Psoas muscle (tissue), 8 donors: ENCODE measurements around the gene TOLLIP. TPM values are rescaled to one million over a fixed set of nuclear protein-coding genes. Genes with fewer than 3 reads are reported as not detected.

Experiments
- ATAC-seq, 4 donors: fragments of 200-7000 bp; cut with Tn5 transposase; one replicate each; pipeline ENCODE4 v1.9.1; 2020; ENCODE audit warnings: moderate library complexity in 3 of 4, mild to moderate bottlenecking in 2 of 4
- DNase-seq, 2 donors: peaks; one replicate each; pipeline ENCODE4 v3.0.0-alpha.2; 2020
- H3K27ac ChIP-seq: fragments of 200-600 bp; one replicate; pipeline ENCODE4 v1.8.0; 2022
- H3K27me3 ChIP-seq, 3 donors: fragments of 200-600 bp in 1 of 3; one replicate each; pipeline versions ENCODE4 v1.6.1 to v1.8.0; 2013 to 2022; ENCODE audit warnings: low read length in 2 of 3, mild to moderate bottlenecking in 2 of 3, moderate library complexity in 1 of 3; ENCODE audit not compliant: insufficient read depth in 3 of 3
- H3K36me3 ChIP-seq, 2 donors: fragments of 200-600 bp in 1 of 2; one replicate each; pipeline versions ENCODE4 v1.6.1 to v1.8.0; 2013 to 2022; ENCODE audit warnings: low read depth in 1 of 2, mild to moderate bottlenecking in 1 of 2, moderate library complexity in 1 of 2; ENCODE audit not compliant: insufficient read depth in 1 of 2
- H3K4me1 ChIP-seq: fragments of 200-600 bp; one replicate; pipeline ENCODE4 v1.8.0; 2022
- H3K4me3 ChIP-seq: fragments of 200-600 bp; one replicate; pipeline ENCODE4 v1.8.0; 2022; ENCODE audit warnings: mild to moderate bottlenecking
- H3K9me3 ChIP-seq: fragments of 200-600 bp; one replicate; pipeline ENCODE4 v1.8.0; 2022
- CTCF ChIP-seq: fragments of 200-600 bp; IDR thresholded peaks from one replicate; pipeline ENCODE4 v1.8.0; 2022; ENCODE audit warnings: antibody characterized with exemption
- WGBS, 3 donors: extraction: QIAGEN DNeasy Blood & Tissue Kit; methylation state at CpG; one replicate each; pipeline versions ENCODE4 v1.1.6 to v1.1.7; 2013; 5-methylcytosine and 5-hydroxymethylcytosine counted together
- intact Hi-C, 2 donors: fragments of 100-400 bp; cut with DNase I; formaldehyde crosslinking; loops; one replicate each; pipeline versions ENCODE4 v1.11.0 to v1.14.2; 2022
- polyA plus RNA-seq, 3 donors: library from polyadenylated mRNA; stranded (reverse); fragments of 200-250 nt; gene quantifications; one replicate each; pipeline ENCODE4 v1.2.3, GENCODE V29; 2013
- total RNA-seq, 4 donors: library from RNA; stranded (reverse); fragmentation: NEBNext Ultra II Directional in 2 of 4; extraction: Animal tissue kit (Norgen Biotek cat#: 25700) in 2 of 4; gene quantifications; one replicate each; pipeline versions ENCODE4 v1.2.1 to v1.2.4, GENCODE V29; 2021 to 2023
- donor health status: healthy with polysubstance abuse.
- donor health status: DM: no; HTN: no; CAD: no; lungs with moderate emphysema.
- donor health status: Bipolar disorder and iron deficiency.
- donor health status: healthy.
- donor health status: DM: yes; HTN: yes; CAD: no.
- donor health status: DM: no; HTN: no; CAD: no.
- donor health status: DM: no; HTN: no; CAD: no.
- donor health status: DM: yes; HTN: yes; CAD: no.

TOLLIP gene
- total and polyA plus RNA-seq, 7 donors = 33.5 to 74.6 (median 56.4) TPM

GRCh38 chr11:1302041-1302460, 7.4 kb downstream of the TOLLIP start:
- DNase-seq (no peak), ATAC-seq (no peak)
- WGBS, 3 donors = 85 to 88% (median 85%) methylated on average over 13 of the region's 13 CpGs
- intact Hi-C loops = loop anchor here in 1 of 2 donors (5.0 kb wide), 1 partner anchor 35 kb away; no protein-coding TSS in a partner anchor
- Histone ChIP-seq H3K4me3 (no peak overlapping the region), H3K9me3 (no peaks in the 10 kb centered on the region), H3K36me3 (peaks cover 0 to 22% of the 10 kb centered on the region in 2 donors), H3K27ac (no peak overlapping the region), H3K4me1 (peaks cover 76% of the 10 kb centered on the region), H3K27me3 (no peaks in the 10 kb centered on the region)
- no peak for TF ChIP-seq CTCF

GRCh38 chr11:1301220-1302000, 8.0 kb downstream of the TOLLIP start:
- Histone ChIP-seq H3K36me3 (peaks cover 0 to 20% of the 10 kb centered on the region in 2 donors), H3K4me1 (peaks cover 71% of the 10 kb centered on the region), H3K27ac (peak overlapping the region; percentile 91), H3K27me3 (no peaks in the 10 kb centered on the region), H3K9me3 (no peaks in the 10 kb centered on the region), H3K4me3 (peak overlapping the region; percentile 28)
- TF ChIP-seq CTCF = no peak
- WGBS, 3 donors = 90 to 92% (median 90%) methylated on average over 22 of the region's 22 CpGs
- DNase-seq = no peak
- no peak for ATAC-seq
- intact Hi-C loops = loop anchor here in 1 of 2 donors (5.0 kb wide), 1 partner anchor 36 kb away; no protein-coding TSS in a partner anchor

DNA sequence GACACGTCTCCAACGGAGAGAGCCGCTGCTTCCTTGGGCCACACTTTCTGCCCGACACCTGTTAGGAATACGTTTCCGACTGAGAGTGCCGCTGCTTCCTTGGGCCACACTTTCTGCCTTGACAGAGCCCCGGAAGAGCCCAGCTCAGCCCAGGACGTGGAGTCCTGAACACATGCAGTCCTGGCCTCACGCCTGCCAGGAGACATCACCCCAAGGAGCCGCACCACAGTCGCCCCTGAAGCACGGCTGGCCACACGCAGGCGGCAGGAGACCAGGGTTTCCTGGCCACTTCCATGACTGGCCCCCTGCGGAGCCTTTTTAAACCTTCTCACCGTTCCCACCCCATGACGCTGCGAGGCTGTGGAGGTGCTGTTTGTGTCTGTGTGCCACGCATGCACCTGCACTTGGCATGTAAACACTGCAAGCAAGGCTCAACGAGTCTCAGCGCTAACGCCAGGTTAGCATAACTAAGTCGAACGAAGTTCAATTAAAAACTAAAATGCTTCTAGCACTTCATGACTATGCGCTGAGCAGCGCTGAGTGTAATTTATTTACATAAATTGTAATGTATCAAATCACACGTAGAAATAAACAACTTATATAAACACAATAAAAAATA, 8.8 kb downstream of the TOLLIP start:
- Histone ChIP-seq H3K27ac (peak overlapping the region; percentile 91), H3K9me3 (no peaks in the 10 kb centered on the region), H3K4me1 (peaks cover 71% of the 10 kb centered on the region), H3K36me3 (peaks cover 0 to 17% of the 10 kb centered on the region in 2 donors), H3K27me3 (no peaks in the 10 kb centered on the region), H3K4me3 (peak overlapping the region; percentile 28)
- no peak for ATAC-seq
- intact Hi-C loops = loop anchor here in 1 of 2 donors (5.0 kb wide), 1 partner anchor 37 kb away; no protein-coding TSS in a partner anchor
- TF ChIP-seq CTCF = no peak
- WGBS, 3 donors = 73 to 83% (median 78%) methylated on average over 28 of the region's 28 CpGs
- no peak for DNase-seq

DNA sequence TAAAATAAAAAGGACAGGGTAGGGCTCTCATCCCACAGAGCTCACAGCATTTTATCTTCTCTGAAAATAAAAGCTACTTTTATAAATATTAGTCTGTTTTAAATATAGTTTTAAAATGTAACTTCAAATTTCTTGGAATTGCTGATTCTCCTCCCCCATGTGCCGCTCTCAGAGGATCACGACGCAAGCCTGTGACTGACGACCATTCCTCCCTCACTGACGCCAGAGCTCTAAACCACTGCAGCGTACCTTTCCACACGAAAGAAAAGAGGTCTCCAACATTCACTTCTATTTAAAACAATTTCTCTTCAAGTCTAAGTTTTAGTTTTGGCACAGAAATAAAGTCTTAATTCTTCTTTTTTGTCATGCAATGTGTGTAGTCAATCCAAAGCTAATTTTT, 9.3 kb downstream of the TOLLIP start:
- TF ChIP-seq CTCF = no peak
- Histone ChIP-seq H3K27ac (peak overlapping the region; percentile 91), H3K4me3 (peak overlapping the region; percentile 56), H3K36me3 (peaks cover under 1 to 18% of the 10 kb centered on the region in 2 donors), H3K27me3 (no peaks in the 10 kb centered on the region), H3K4me1 (peaks cover 71% of the 10 kb centered on the region), H3K9me3 (no peaks in the 10 kb centered on the region)
- intact Hi-C loops = loop anchor here in 1 of 2 donors (5.0 kb wide), 1 partner anchor 37 kb away; no protein-coding TSS in a partner anchor
- 44 to 83% (median 65%) methylated on average over 7 of the region's 7 CpGs for WGBS, 3 donors
- no peak for DNase-seq
- no peak for ATAC-seq
